Measurements from ENCODE around the gene PRKCA.

PRKCA gene

GRCh38 chr17:66519154-66519553 lies 216.7 kb downstream of the PRKCA start:
- ChIA-PET CTCF (interaction anchor here (0.6 kb wide), 1 partner anchor 24 kb away, joined by 3 read pairs; no protein-coding TSS in a partner anchor), POLR2A (ENCODE audit: low non-redundant PET) (no interaction called here)
- TF ChIP-seq, protein P1, sequence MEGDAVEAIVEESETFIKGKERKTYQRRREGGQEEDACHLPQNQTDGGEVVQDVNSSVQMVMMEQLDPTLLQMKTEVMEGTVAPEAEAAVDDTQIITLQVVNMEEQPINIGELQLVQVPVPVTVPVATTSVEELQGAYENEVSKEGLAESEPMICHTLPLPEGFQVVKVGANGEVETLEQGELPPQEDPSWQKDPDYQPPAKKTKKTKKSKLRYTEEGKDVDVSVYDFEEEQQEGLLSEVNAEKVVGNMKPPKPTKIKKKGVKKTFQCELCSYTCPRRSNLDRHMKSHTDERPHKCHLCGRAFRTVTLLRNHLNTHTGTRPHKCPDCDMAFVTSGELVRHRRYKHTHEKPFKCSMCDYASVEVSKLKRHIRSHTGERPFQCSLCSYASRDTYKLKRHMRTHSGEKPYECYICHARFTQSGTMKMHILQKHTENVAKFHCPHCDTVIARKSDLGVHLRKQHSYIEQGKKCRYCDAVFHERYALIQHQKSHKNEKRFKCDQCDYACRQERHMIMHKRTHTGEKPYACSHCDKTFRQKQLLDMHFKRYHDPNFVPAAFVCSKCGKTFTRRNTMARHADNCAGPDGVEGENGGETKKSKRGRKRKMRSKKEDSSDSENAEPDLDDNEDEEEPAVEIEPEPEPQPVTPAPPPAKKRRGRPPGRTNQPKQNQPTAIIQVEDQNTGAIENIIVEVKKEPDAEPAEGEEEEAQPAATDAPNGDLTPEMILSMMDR (conservative IDR thresholded peaks at IDR 0.05; ENCODE audit: low read depth) = no peak
- H3K27ac ChIP-seq = no peak overlapping the region
- DNase-seq (ENCODE audit: low spot score) = no peak

DNA sequence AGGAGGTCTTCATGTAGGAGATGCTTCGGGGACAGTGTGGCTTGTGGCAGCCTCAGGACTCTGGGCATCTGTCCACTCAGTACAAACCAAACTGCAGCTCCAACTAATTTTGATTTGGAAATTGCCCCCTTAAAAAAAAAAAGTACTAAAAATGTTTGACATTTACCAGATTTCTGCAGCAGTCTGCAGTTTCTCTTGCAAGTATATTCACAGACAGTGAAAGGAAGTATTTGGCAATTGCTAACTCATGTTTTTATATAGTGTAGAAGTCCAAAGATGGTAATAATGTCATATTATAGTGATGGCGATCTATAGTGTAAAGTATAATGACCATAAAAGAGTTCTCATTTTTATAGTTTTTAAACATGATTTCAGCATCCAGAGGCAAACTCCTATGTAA lies 218.6 kb downstream of the PRKCA start:
- TF ChIP-seq, protein P1 (conservative IDR thresholded peaks at IDR 0.05; ENCODE audit: low read depth) = no peak
- POLR2A ChIA-PET (ENCODE audit: low non-redundant PET) = no interaction called here
- no peak overlapping the region for H3K27ac ChIP-seq
- CTCF ChIA-PET = interaction anchor here (0.5 kb wide), 1 partner anchor 1287 kb away, joined by 4 read pairs; no protein-coding TSS in a partner anchor
- DNase-seq (ENCODE audit: low spot score) = no peak

- TF ChIP-seq, protein P1 (conservative IDR thresholded peaks at IDR 0.05; ENCODE audit: low read depth) = no peak
- CTCF ChIA-PET = interaction anchor here (0.5 to 0.7 kb wide), 2 partner anchors 16 to 18 kb away, joined by 3 read pairs; no protein-coding TSS in a partner anchor
- no peak overlapping the region for H3K27ac ChIP-seq
- POLR2A ChIA-PET (ENCODE audit: low non-redundant PET) = no interaction called here
- no peak for DNase-seq (ENCODE audit: low spot score)
Measured at GRCh38 chr17:66522591-66523272, 220.3 kb downstream of the PRKCA start.

- no peak overlapping the region for H3K27ac ChIP-seq
- CTCF ChIA-PET = no interaction called here
- POLR2A ChIA-PET (ENCODE audit: low non-redundant PET) = no interaction called here
- TF ChIP-seq, protein P1 (conservative IDR thresholded peaks at IDR 0.05; ENCODE audit: low read depth) = no peak
- DNase-seq (ENCODE audit: low spot score) = no peak
Measured at GRCh38 chr17:66523378-66524200, 221.2 kb downstream of the PRKCA start.

DNA sequence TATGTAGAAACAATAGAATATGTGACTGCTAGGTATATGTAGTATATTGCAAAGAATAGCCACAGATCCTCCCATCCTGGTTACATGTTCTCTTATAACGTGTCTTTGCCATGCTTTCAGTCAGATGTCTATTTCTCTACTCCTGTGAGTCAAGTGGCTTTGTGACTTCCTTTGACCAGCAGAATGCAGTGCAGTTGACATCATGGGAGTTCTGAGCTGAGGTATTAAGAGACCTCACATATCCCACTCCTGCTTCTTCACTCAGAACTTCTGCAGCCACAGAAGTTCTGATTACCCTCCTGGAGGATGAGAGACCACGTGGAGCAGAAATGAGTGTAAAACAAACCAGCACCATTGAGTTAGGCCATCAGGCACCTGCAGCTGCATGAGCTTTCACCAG lies 222.5 kb downstream of the PRKCA start:
- DNase-seq (ENCODE audit: low spot score) = no peak
- ChIA-PET CTCF (no interaction called here), POLR2A (ENCODE audit: low non-redundant PET) (no interaction called here)
- TF ChIP-seq, protein P1 (conservative IDR thresholded peaks at IDR 0.05; ENCODE audit: low read depth) = no peak
- H3K27ac ChIP-seq = no peak overlapping the region

GRCh38 chr17:66525338-66525737 lies 222.9 kb downstream of the PRKCA start:
- POLR2A ChIA-PET (ENCODE audit: low non-redundant PET) = no interaction called here
- TF ChIP-seq, protein P1 (conservative IDR thresholded peaks at IDR 0.05; ENCODE audit: low read depth) = no peak
- DNase-seq (ENCODE audit: low spot score) = no peak
- CTCF ChIA-PET = no interaction called here
- no peak overlapping the region for H3K27ac ChIP-seq
